T1000 (cell line): ENCODE measurements around the gene KLF6.

Experiments used
- DNase-seq: peaks from one replicate; lab custom pipeline; 2025; ENCODE audit warnings: mixed read lengths; lab: John Stamatoyannopoulos, UW

The KLF6 gene

DNA sequence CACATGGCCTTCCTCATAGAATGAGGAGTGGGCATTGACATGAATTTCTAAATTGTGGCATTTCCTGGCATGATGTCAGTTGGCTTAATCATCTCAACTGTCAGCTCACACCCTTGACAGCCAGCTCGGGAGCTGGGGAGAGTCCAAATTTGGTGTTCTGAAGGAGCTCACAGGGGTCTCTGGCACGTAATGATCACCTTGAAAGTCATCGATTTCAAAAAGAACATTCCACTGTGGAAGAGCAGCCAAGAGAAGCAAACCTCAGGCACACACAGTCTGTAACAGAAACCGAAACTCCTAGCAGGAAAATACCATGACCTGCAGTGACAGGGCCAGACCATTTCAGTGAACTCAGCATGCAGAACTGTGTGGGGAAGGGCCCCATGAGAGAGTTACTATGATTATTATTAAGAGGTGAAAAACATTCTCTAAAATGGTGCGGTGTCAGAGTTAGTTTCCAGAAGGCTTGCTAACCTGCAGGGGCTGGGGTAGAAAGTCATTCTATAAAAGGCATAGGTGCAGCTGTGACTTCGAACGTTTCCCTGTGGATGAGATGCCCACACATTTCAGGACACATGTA, 26.4 kb upstream of the KLF6 start:
- DNase-seq, result no peak

DNA sequence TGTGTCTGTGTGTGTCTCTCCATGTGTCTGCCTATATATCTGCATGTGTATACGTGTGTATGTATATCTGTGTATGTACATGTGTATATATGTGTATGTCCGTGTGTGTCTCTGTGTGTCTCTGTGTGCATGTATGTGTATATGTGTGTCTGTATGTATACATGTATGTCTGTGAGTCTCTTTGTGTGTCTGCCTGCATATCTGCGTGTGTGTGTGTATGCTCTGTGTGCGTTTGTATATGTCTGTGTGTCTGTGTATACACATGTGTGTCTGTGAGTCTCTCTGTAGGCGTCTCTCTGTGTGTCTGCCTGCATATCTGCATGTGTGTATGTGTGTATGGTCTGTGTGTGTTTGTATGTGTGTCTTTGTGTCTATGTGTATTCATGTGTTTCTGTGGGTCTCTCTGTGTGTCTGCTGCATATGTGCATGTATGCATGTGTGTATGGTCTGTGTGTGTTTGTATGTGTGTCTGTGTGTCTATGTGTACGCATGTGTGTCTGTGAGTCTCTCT, 23.7 kb upstream of the KLF6 start:
- DNase-seq, result no peak

GRCh38 chr10:3807928-3808496, 23.0 kb upstream of the KLF6 start:
- no peak for DNase-seq

DNA sequence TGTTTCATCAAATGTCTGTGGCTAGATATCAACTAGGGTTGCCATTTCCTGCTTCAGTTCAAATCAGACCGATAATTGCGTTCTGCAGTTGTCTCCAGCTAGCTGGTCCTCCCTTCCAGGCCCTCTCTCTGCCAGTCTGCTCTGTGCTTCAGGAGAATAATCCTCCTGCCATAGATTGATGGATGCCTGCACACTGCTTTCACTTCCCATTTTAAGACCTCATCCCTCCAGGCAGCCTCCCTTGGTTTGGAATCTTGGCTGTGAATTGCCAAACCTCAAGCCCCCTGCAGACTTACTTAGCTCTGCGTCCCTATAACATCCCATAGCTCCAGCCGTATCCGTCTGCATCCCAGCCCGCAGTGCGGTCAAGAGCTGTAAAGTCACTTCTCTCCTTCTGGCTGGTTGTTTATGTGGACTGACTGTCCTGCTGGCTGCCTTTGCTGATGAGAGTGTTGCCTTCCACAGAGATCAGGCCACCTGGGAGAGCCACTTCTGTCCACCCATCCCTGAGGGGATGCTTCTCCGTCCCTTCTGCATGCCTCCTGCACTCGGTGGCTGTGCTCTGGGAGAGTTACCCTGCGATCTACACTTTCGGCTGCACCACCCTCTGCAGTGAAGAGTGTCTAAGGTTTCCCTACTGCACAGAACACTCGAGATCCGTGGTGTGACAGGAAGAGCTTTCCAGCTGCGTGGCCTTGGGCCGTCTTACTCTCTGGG, 22.4 kb upstream of the KLF6 start:
- no peak for DNase-seq

DNA sequence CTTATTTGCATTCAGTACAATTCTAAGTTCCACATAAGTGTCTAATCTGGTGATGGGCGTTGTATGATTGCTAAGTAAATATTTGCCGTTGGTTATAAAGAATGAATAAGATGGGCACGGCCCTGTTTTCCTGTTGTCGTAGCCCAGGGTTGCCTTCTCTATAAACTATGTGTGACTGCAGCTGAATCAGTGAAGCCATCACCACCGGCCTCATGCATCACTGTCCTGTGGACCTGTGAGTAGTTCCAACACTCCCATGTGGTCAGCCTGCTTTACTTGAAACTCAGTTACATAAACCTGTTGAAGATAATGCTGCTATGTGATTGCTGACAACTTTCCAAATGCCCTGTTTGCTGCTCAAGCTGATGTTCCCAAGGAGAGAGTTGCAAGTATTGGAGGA, 21.6 kb upstream of the KLF6 start:
- DNase-seq, result no peak

GRCh38 chr10:3805791-3806461, 20.9 kb upstream of the KLF6 start:
- DNase-seq, result peak; percentile 20

DNA sequence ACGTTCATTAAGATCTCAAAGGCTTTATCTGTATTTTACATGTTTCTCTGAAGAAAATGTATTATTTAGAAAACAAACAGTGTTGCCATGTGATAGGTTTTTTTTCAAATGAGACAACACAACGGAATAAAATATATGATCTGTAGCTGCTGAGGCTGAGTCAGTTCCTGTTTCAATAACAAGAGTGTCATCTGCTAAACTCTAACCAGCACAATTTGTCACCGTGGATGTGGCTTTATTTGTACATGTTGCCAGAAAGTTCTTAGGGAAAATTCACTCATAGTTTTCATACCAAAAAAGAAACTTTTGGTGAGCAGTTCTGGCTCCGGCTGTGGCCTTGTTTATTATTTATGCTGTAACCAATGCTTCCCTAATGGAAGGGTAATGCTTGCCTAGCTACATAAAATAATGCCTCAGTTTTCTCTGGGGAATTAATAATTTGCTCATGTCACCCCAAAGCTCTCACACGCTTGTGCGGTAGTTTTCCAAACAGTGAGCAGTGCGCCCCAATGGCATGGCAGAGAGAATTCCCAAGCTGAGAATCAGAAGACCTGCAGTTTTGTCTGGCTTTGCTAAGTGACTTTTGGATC, 20.3 kb upstream of the KLF6 start:
- DNase-seq, result no peak

- no peak for DNase-seq
Measured at GRCh38 chr10:3803927-3804741, 19.1 kb upstream of the KLF6 start.

DNA sequence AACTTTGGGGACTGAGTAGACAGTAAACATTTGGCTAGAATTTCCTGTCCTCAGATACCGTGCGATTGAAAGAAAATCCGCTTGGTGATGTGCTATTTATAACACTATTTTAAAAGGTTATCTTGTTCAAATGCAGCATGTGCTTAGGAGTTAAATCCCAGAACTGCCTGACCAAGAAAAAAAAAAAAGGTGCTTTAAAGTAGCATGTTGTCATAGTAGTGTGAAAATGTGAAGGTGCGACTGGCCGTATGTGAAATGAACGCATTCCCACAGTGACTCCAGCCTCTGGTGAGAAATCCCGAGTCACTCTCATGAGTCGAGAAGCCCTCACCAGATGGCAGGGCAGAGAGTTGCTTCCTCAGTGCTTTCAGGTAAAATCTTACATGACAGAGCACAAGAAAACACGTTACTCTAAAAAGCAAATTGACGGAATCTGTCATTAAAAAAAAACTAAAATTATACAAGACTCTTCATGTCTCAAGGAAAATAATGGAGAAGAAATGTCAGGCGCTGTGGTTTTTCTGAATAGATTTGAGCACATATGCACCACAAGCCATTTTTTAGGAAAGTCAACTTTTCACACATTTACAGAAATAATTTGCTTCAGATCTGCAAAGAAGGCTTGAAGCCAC, 18.4 kb upstream of the KLF6 start:
- DNase-seq, result no peak

DNA sequence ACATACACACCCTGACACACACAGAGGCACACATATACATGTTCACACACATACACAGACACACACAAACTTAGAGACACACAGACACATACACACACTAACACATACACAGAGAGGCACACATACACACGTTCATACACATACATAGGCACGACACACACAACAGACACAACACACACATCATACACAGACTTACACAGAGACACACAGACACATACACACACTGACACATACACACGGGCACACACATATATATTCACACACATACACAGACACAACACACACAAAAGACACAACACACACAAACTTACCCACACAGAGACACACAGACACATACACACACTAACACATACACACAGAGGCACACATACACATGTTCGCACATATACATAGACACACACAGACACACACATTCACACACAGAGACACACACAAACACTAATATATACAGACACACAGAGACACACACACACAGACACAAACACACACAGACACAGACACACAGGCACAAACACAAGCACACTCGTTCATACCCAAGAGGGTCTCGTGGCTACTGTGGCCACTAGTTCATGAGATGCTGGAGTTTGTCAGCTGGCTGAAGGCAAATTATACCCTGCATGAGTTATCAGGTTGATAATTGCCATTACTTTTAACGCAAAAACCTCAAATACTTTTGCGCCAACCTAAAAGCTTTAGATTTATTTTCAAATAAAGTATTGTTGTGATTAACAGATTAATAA, 17.7 kb upstream of the KLF6 start:
- DNase-seq, result no peak

GRCh38 chr10:3801558-3802192, 16.7 kb upstream of the KLF6 start:
- no peak for DNase-seq

DNA sequence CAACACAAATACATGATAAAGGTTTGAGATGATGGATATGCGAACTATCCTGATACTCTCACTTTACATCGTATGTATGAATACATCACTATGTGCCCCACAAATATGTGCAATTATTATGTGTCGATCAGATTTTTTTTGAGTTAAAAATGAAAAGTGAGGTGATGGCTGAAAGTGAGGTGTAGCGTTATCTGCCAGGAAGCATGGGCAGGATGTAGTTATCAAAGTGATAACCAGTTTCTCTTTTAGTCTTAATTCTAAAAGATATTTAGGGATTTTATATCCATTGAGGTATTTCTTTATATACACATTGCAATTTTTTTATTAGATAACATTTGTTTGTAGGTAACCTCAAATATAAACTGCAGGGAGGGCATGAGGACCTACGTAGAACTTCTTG, 15.6 kb upstream of the KLF6 start:
- DNase-seq, result no peak

GRCh38 chr10:3797750-3798149, 12.7 kb upstream of the KLF6 start:
- DNase-seq, result no peak

DNA sequence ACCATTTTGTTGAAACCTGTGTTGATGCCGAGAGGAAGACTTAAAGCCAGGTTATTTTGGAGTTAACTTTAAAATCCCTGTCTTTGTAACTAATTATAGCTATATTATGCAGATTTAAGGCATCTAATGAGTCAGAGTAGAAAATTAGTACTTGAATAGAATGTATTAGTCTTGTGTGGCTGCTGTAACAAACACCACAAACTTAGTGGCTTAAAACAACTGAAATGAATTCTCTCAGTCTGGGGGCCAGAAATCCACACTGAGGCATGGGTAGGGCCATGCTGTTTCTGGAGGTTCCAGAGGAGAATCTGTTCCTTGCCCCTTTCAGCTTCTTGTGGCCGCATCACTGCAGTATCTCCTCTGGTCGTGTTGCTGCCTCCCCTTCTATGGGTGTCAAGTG, 8.5 kb upstream of the KLF6 start:
- no peak for DNase-seq

- DNase-seq, result no peak
Measured at GRCh38 chr10:3792710-3793219, 7.8 kb upstream of the KLF6 start.

DNA sequence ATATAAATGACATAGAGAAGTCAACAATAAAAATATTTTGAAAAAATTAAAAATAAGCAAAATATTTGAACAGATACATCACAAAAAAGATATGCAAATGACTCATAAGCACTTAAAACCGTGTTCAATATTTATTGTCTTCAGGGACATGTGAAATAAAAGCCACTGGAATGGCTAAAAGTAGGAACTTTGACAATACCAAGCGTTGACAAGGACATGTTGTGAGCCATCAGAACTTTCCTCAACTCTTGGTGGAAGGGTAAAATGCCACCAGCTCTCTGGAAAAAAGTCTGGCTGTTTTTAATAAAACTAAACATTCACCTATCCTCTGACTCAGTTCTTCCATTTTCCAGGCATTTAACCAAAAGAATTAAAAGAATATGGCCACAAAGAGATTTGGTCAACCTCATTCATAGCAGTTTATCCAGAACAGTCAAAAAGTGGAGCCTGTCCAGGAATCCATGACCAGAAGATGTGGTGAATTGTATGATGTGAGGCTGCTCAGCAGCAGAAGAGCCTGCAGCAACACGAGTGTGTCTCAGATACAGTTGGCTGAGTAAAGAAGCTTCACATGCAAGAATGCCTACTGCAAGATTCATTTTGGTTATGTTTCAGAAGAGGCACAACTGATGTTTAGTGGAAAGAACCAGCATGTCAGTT, 7.1 kb upstream of the KLF6 start:
- DNase-seq, result no peak

DNA sequence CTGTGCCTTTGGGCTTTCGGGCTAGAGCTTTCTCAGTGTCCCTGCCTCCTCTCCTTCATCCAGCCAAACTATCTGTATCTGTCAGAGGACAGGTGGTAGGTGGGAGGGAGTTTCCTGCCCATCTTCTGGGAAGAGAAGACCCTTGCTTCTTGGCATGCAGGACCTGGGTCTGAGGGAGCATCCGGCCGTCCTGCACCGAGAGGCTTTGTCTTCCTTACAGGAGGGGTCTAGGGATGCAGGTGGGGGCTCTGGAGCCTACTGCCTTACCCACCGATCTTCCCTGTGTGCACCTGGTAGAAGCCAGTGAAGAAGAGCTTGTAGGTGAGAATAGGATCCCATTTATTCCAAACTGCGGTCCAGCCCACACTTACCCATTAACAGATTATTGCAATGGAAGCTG, 5.8 kb upstream of the KLF6 start:
- DNase-seq, result no peak

DNA sequence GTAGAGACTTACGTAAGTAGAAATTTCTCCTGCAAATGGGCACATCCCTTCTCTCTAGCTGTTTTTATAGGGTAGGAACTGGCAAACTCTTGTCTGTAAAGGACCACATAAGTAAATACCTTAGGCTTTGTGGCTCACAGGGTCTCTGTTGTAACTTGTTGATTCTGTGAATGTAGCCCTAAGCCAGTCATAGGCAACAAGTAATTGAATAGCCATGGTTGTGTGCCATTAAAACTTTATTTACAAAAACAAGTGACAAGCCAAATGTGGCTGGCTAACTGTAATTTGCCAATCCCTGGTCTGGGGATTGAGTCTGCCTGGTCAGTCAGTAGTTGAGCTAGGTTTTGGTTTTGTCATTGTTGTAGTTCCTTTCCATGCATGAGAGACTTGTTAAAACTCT, 5.3 kb upstream of the KLF6 start:
- DNase-seq, result no peak

GRCh38 chr10:3789621-3790020, 4.6 kb upstream of the KLF6 start:
- no peak for DNase-seq
